Testis (tissue), 3 donors: Measurements from ENCODE around the gene PRIM1. TPM values are rescaled to one million over a fixed set of nuclear protein-coding genes. Genes with fewer than 3 reads are reported as not detected.
A peak's percentile ranks its signal among the peaks of the same experiment; 100 is the strongest.
"Not testable (repeated sequence)": the region's sequence is repeated elsewhere in the genome, so short reads cannot be mapped to it uniquely, and the experiment has no call there.

Experiments used
- DNase-seq: peaks from one replicate; pipeline ENCODE4 v3.0.0-alpha.2; 2019
- H3K27ac ChIP-seq, 2 donors: fragments of 200-600 bp; sonication (generic); one replicate each; pipeline ENCODE4 v1.5.1; 2019
- H3K27me3 ChIP-seq: fragments of 200-600 bp; sonication (generic); one replicate; pipeline ENCODE4 v1.5.1; 2019
- H3K36me3 ChIP-seq: fragments of 200-600 bp; sonication (generic); one replicate; pipeline ENCODE4 v1.5.1; 2017; ENCODE audit warnings: low read depth; ENCODE audit errors: missing control alignments
- H3K4me1 ChIP-seq: fragments of 200-600 bp; sonication (generic); one replicate; pipeline ENCODE4 v1.5.1; 2019
- H3K4me3 ChIP-seq, 2 donors: fragments of 200-600 bp; sonication (generic); one replicate each; pipeline ENCODE4 v1.5.1; 2017 to 2019
- H3K9me3 ChIP-seq: fragments of 200-600 bp; sonication (generic); one replicate; pipeline ENCODE4 v1.5.1; 2017
- CTCF ChIP-seq, 3 experiments: fragments of 450-650 bp in 2 of 3; fragments of 200-600 bp in 1 of 3; sonication (generic) in 1 of 3; IDR thresholded peaks; one replicate each; pipeline ENCODE4 v1.5.1; 2016 to 2019; ENCODE audit warnings: antibody characterized with exemption in 3 of 3, mild to moderate bottlenecking in 2 of 3, moderate library complexity in 1 of 3
- POLR2A ChIP-seq: fragments of 450-650 bp; IDR thresholded peaks from one replicate; pipeline ENCODE4 v1.6.1; 2017; ENCODE audit warnings: antibody characterized with exemption, mild to moderate bottlenecking, moderate library complexity
- WGBS, 2 donors: methylation state at CpG; one replicate each; pipeline ENCODE4 v1.1.5; 2018; 5-methylcytosine and 5-hydroxymethylcytosine counted together
- intact Hi-C: fragments of 100-400 bp; cut with DNase I; formaldehyde crosslinking; loops from one replicate; pipeline ENCODE4 v1.15.1; 2023; ENCODE audit warnings: low total_unique reads
- polyA plus RNA-seq: library from polyadenylated mRNA; stranded (reverse); fragments of 350-450 nt; fragmentation: Illumina TruSeq; extraction: RNeasy Lipid Tissue Mini Kit (QIAGEN cat#74804); gene quantifications from one replicate; pipeline ENCODE4 v1.2.3, GENCODE V29; 2014; ENCODE audit warnings: low read depth, low replicate concordance; ENCODE audit not compliant: insufficient read depth
- total RNA-seq, 2 donors: library from RNA; depleted of rRNA; stranded (reverse); fragments of >200 nt; gene quantifications; one replicate each; pipeline ENCODE4 v1.2.3, GENCODE V29; 2016

PRIM1 gene
- total and polyA plus RNA-seq, 3 donors from 2014 or later, result 20.5 to 29.9 (median 21.8) TPM

- DNase-seq, result no peak
- H3K4me1 ChIP-seq, result no peaks in the 10 kb centered on the region
- no peaks in the 10 kb centered on the region for H3K36me3 ChIP-seq
- TF ChIP-seq POLR2A (no peak), CTCF (IDR thresholded peaks at IDR 0.05) (no peak)
- H3K9me3 ChIP-seq, result no peaks in the 10 kb centered on the region
- no peak overlapping the region for H3K27ac ChIP-seq
- 78 to 84% methylated on average over 5 of the region's 5 CpGs for WGBS, 2 donors
- no peak overlapping the region for H3K4me3 ChIP-seq
- no peaks in the 10 kb centered on the region for H3K27me3 ChIP-seq
- intact Hi-C loops, result no loop called here
Measured at GRCh38 chr12:56763753-56764657, 11.9 kb upstream of the PRIM1 start.

- no peak for TF ChIP-seq POLR2A
- Histone ChIP-seq H3K4me3 (no peak overlapping the region), H3K27ac (no peak overlapping the region), H3K9me3 (no peaks in the 10 kb centered on the region), H3K27me3 (no peaks in the 10 kb centered on the region), H3K4me1 (no peaks in the 10 kb centered on the region), H3K36me3 (no peaks in the 10 kb centered on the region)
- intact Hi-C loops, result no loop called here
- no peak for DNase-seq
- WGBS, 2 donors, result 64 to 80% methylated on average over 2 of the region's 2 CpGs
Measured at GRCh38 chr12:56761812-56762211, 9.7 kb upstream of the PRIM1 start.

GRCh38 chr12:56760460-56760859 is 8.3 kb upstream of the PRIM1 start:
- no peaks in the 10 kb centered on the region for H3K9me3 ChIP-seq
- no peaks in the 10 kb centered on the region for H3K4me1 ChIP-seq
- intact Hi-C loops, result no loop called here
- 88 to 94% methylated on average over 7 of the region's 7 CpGs for WGBS, 2 donors
- no peak overlapping the region for H3K4me3 ChIP-seq
- TF ChIP-seq POLR2A (no peak), CTCF (IDR thresholded peaks at IDR 0.05) (no peak)
- H3K27me3 ChIP-seq, result no peaks in the 10 kb centered on the region
- H3K36me3 ChIP-seq, result no peaks in the 10 kb centered on the region
- no peak overlapping the region for H3K27ac ChIP-seq
- no peak for DNase-seq

GRCh38 chr12:56759263-56759908 is 7.3 kb upstream of the PRIM1 start:
- Histone ChIP-seq H3K36me3 (no peaks in the 10 kb centered on the region), H3K4me3 (no peak overlapping the region), H3K27me3 (no peaks in the 10 kb centered on the region), H3K9me3 (no peaks in the 10 kb centered on the region), H3K27ac (peak overlapping the region in 1 of 2 donors; percentile 4), H3K4me1 (no peaks in the 10 kb centered on the region)
- TF ChIP-seq POLR2A (no peak), CTCF (IDR thresholded peaks at IDR 0.05) (no peak)
- intact Hi-C loops, result loop anchor here (5.0 kb wide), 1 partner anchor 358 kb away; no protein-coding TSS in a partner anchor
- no peak for DNase-seq
- 35 to 47% methylated on average over 6 of the region's 6 CpGs for WGBS, 2 donors

- Histone ChIP-seq H3K4me1 (no peaks in the 10 kb centered on the region), H3K36me3 (no peaks in the 10 kb centered on the region), H3K27me3 (no peaks in the 10 kb centered on the region), H3K4me3 (no peak overlapping the region), H3K9me3 (no peaks in the 10 kb centered on the region), H3K27ac (peak overlapping the region in 1 of 2 donors; percentile 4)
- 68 to 77% methylated on average over 3 of the region's 3 CpGs for WGBS, 2 donors
- TF ChIP-seq POLR2A (no peak), CTCF (IDR thresholded peaks at IDR 0.05) (no peak)
- no peak for DNase-seq
- intact Hi-C loops, result loop anchor here (5.0 kb wide), 1 partner anchor 359 kb away; no protein-coding TSS in a partner anchor
Measured at GRCh38 chr12:56758728-56759262, 6.7 kb upstream of the PRIM1 start.

- not testable (repeated sequence) for H3K27me3 ChIP-seq, H3K4me3 ChIP-seq, H3K27ac ChIP-seq, H3K4me1 ChIP-seq, H3K9me3 ChIP-seq, DNase-seq, H3K36me3 ChIP-seq
- 88 to 94% methylated on average over 1 of the region's 1 CpG for WGBS, 2 donors
- intact Hi-C loops, result loop anchor here (5.0 kb wide), 1 partner anchor 359 kb away; no protein-coding TSS in a partner anchor
Measured at GRCh38 chr12:56757971-56758370, 5.8 kb upstream of the PRIM1 start.
